Mucosa of descending colon (tissue), 3 donors: ENCODE measurements around the gene HDLBP. TPM values are rescaled to one million over a fixed set of nuclear protein-coding genes. Genes with fewer than 3 reads are reported as not detected.

Experiments used
- ATAC-seq: fragments of 200-7000 bp; cut with Tn5 transposase; one replicate; pipeline ENCODE4 v1.9.1; 2020; ENCODE audit warnings: mild to moderate bottlenecking, moderate library complexity
- DNase-seq, 3 donors: peaks; one replicate each; pipeline ENCODE4 v3.0.0-alpha.2; 2020
- H3K36me3 ChIP-seq: fragments of 200-600 bp; one replicate; pipeline ENCODE4 v1.8.0; 2021; ENCODE audit warnings: low read depth, mild to moderate bottlenecking
- H3K4me1 ChIP-seq: fragments of 200-600 bp; one replicate; pipeline ENCODE4 v1.8.0; 2021; ENCODE audit warnings: low read depth, mild to moderate bottlenecking
- H3K4me3 ChIP-seq: fragments of 200-600 bp; one replicate; pipeline ENCODE4 v1.8.0; 2021; ENCODE audit warnings: mild to moderate bottlenecking
- H3K9me3 ChIP-seq: fragments of 200-600 bp; one replicate; pipeline ENCODE4 v1.8.0; 2021; ENCODE audit warnings: mild to moderate bottlenecking
- CTCF ChIP-seq: fragments of 200-600 bp; IDR thresholded peaks from one replicate; pipeline ENCODE4 v1.8.0; 2022; ENCODE audit warnings: antibody characterized with exemption, mild to moderate bottlenecking
- intact Hi-C, 2 donors: fragments of 100-400 bp; cut with DNase I in 1 of 2; cut with micrococcal nuclease in 1 of 2; formaldehyde crosslinking; loops; one replicate each; pipeline versions ENCODE4 v1.11.0 to v1.11.1; 2022; cut with DNase I, micrococcal nuclease
- total RNA-seq, 3 donors: library from RNA; stranded (reverse); fragmentation: NEBNext Ultra II Directional in 2 of 3; extraction: Animal tissue kit (Norgen Biotek cat#: 25700) in 2 of 3; gene quantifications; one replicate each; pipeline versions ENCODE4 v1.2.1 to v1.2.4, GENCODE V29; 2021 to 2023
- donor health status: DM: no; HTN: no; CAD: no; lungs with moderate emphysema.
- donor health status: DM: no; HTN: no; CAD: no.
- donor health status: DM: no; HTN: yes; CAD: no.

The HDLBP gene
- total RNA-seq, 3 donors from 2014 or later = 363 to 417 (median 379) TPM

- Histone ChIP-seq H3K9me3 (no peaks in the 10 kb centered on the region), H3K4me1 (no peaks in the 10 kb centered on the region), H3K4me3 (no peak overlapping the region), H3K36me3 (peaks cover 52% of the 10 kb centered on the region)
- DNase-seq (no peak), ATAC-seq (no peak)
- TF ChIP-seq CTCF = no peak
- intact Hi-C loops = no loop called here
Measured at GRCh38 chr2:241240320-241241004, 75.0 kb downstream of the HDLBP start.

GRCh38 chr2:241239552-241240202, 75.8 kb downstream of the HDLBP start:
- Histone ChIP-seq H3K4me1 (no peaks in the 10 kb centered on the region), H3K9me3 (no peaks in the 10 kb centered on the region), H3K36me3 (peaks cover 44% of the 10 kb centered on the region), H3K4me3 (no peak overlapping the region)
- no peak for DNase-seq
- ATAC-seq = no peak
- no peak for TF ChIP-seq CTCF
- intact Hi-C loops = no loop called here

- intact Hi-C loops = no loop called here
- DNase-seq (no peak), ATAC-seq (no peak)
- no peak for TF ChIP-seq CTCF
- Histone ChIP-seq H3K4me1 (no peaks in the 10 kb centered on the region), H3K36me3 (peaks cover 40% of the 10 kb centered on the region), H3K9me3 (no peaks in the 10 kb centered on the region), H3K4me3 (no peak overlapping the region)
Measured at GRCh38 chr2:241238693-241239198, 76.7 kb downstream of the HDLBP start.

- no peak for TF ChIP-seq CTCF
- intact Hi-C loops = no loop called here
- H3K36me3 ChIP-seq = peaks cover 44% of the 10 kb centered on the region
- H3K4me3 ChIP-seq = no peak overlapping the region
- H3K4me1 ChIP-seq = no peaks in the 10 kb centered on the region
- ATAC-seq (no peak), DNase-seq (no peak)
- H3K9me3 ChIP-seq = no peaks in the 10 kb centered on the region
Measured at GRCh38 chr2:241237949-241238371, 77.5 kb downstream of the HDLBP start.

GRCh38 chr2:241237047-241237446, 78.4 kb downstream of the HDLBP start:
- Histone ChIP-seq H3K4me1 (no peaks in the 10 kb centered on the region), H3K9me3 (no peaks in the 10 kb centered on the region), H3K36me3 (peaks cover 38% of the 10 kb centered on the region), H3K4me3 (no peak overlapping the region)
- intact Hi-C loops = no loop called here
- no peak for TF ChIP-seq CTCF
- ATAC-seq = no peak
- DNase-seq = no peak
